ENCODE results near the gene SPTLC3. TPM values are rescaled to one million over a fixed set of nuclear protein-coding genes. Genes with fewer than 3 reads are reported as not detected.

The SPTLC3 gene
- total and polyA plus RNA-seq, 8 donors = 1.1 to 33.9 (median 2.1) TPM; not detected in 1

DNA sequence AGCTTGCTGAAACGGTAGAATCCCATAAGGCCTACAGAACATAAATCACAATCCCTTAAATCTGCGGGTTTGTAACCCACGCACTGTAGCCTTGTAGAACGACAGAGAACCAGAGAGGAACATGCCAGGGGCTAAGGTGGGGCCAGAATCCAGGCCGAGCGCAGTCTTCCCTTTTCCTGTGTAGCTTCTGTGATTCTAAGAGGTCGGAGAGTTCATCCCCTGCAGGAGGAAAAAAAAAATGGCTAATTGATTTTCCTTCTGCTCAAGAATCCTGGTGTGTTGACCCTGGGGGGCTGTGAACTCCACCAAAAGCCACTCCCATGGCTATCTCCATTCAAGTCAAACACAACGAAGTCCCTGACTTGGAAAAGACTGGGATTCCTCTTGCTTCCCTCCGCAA lies 96.3 kb downstream of the SPTLC3 start:
- no peak overlapping the region for H3K4me3 ChIP-seq
- no peak overlapping the region for H3K27ac ChIP-seq
- DNase-seq = no peak
- no peaks in the 10 kb centered on the region for H3K9me3 ChIP-seq
- no peak for TF ChIP-seq EP300 (IDR thresholded peaks at IDR 0.05)
- no peak for TF ChIP-seq POLR2A (IDR thresholded peaks at IDR 0.05)
- TF ChIP-seq, protein P1, sequence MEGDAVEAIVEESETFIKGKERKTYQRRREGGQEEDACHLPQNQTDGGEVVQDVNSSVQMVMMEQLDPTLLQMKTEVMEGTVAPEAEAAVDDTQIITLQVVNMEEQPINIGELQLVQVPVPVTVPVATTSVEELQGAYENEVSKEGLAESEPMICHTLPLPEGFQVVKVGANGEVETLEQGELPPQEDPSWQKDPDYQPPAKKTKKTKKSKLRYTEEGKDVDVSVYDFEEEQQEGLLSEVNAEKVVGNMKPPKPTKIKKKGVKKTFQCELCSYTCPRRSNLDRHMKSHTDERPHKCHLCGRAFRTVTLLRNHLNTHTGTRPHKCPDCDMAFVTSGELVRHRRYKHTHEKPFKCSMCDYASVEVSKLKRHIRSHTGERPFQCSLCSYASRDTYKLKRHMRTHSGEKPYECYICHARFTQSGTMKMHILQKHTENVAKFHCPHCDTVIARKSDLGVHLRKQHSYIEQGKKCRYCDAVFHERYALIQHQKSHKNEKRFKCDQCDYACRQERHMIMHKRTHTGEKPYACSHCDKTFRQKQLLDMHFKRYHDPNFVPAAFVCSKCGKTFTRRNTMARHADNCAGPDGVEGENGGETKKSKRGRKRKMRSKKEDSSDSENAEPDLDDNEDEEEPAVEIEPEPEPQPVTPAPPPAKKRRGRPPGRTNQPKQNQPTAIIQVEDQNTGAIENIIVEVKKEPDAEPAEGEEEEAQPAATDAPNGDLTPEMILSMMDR (IDR thresholded peaks at IDR 0.05) = no peak
- no peak for TF ChIP-seq POLR2AphosphoS5 (IDR thresholded peaks at IDR 0.05)
- no peaks in the 10 kb centered on the region for H3K27me3 ChIP-seq
- 69 to 84% (median 76%) methylated on average over 9 of the region's 9 CpGs for WGBS, 5 donors
- peaks cover 0 to 5% (median 0%) of the 10 kb centered on the region in 4 donors for H3K4me1 ChIP-seq
- H3K36me3 ChIP-seq = no peaks in the 10 kb centered on the region
- intact Hi-C loops (cut with DNase I; ENCODE audit: low total_unique reads) = loop anchor here (10.0 kb wide), 1 partner anchor 140 kb away; no protein-coding TSS in a partner anchor

DNA sequence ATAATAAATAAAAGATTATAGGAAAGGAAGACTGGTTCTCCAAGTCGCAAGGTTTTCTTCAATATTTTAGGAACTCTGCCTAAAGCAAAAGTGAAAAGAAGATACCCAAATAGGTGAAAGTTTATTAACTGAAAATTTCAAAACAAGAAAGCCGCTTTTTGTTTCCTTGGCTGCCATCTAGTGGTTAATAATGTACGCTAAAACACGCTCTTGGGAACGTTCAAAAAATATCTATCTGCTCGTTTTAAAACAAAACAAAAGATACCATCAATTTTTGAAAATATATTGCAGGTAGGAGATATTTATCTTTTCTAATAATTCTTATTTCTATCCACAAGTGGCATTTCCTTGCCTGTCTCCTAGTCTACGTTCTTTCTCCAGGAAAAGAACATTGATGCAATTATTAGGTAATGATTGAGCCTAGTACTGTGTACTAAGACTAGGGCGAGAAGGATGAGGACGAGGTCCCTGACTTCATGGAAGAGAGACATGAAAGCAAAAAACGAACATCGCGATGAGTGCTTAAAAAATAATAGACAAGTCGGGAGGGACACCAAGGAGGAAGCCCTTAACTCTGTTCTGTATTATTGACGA lies 97.2 kb downstream of the SPTLC3 start:
- peak in 1 of 2 donors; percentile 58 for DNase-seq
- intact Hi-C loops (cut with DNase I; ENCODE audit: low total_unique reads) = loop anchor here (10.0 kb wide), 1 partner anchor 141 kb away; no protein-coding TSS in a partner anchor
- peaks cover 0 to 5% (median 0%) of the 10 kb centered on the region in 4 donors for H3K4me1 ChIP-seq
- no peak overlapping the region for H3K27ac ChIP-seq
- H3K36me3 ChIP-seq = no peaks in the 10 kb centered on the region
- TF ChIP-seq, protein P1 (IDR thresholded peaks at IDR 0.05) = peak in 5 of 7 experiments; percentile 17 to 71 (median 56)
- TF ChIP-seq POLR2AphosphoS5 (IDR thresholded peaks at IDR 0.05) (no peak), POLR2A (IDR thresholded peaks at IDR 0.05) (no peak), EP300 (IDR thresholded peaks at IDR 0.05) (no peak)
- no peaks in the 10 kb centered on the region for H3K9me3 ChIP-seq
- no peaks in the 10 kb centered on the region for H3K27me3 ChIP-seq
- no peak overlapping the region for H3K4me3 ChIP-seq
- WGBS, 5 donors = 34 to 39% (median 36%) methylated on average over 14 of the region's 14 CpGs

DNA sequence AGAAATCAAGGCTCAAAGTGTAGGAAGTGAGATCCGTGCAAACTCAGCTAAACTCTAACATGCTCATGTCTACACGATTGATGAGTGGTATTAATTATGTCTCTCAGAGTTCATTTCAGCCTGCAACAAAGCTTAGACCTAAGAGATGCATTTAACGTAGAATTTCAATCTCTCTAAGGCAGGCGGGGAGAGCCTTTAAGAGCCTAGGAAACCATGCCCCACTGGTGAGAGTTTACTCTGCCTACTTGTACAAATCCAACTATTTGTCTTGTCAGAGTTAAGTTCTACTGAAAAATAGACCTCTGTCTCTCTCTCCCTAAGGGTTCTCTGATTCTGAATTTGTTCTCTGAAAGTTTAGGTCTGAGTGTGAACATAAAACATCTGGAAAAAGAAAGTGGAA lies 100.9 kb downstream of the SPTLC3 start:
- Histone ChIP-seq H3K27me3 (no peaks in the 10 kb centered on the region), H3K4me3 (no peak overlapping the region), H3K9me3 (no peaks in the 10 kb centered on the region), H3K36me3 (no peaks in the 10 kb centered on the region), H3K27ac (no peak overlapping the region), H3K4me1 (peaks cover 0 to 5% (median 0%) of the 10 kb centered on the region in 4 donors)
- WGBS, 5 donors = 62 to 78% (median 72%) methylated on average over 4 of the region's 4 CpGs
- intact Hi-C loops (cut with DNase I; ENCODE audit: low total_unique reads) = loop anchor here (10.0 kb wide), 1 partner anchor 145 kb away; no protein-coding TSS in a partner anchor
- TF ChIP-seq EP300 (IDR thresholded peaks at IDR 0.05) (no peak), POLR2A (IDR thresholded peaks at IDR 0.05) (no peak), POLR2AphosphoS5 (IDR thresholded peaks at IDR 0.05) (no peak)
- TF ChIP-seq, protein P1 (IDR thresholded peaks at IDR 0.05) = no peak
- DNase-seq = no peak

DNA sequence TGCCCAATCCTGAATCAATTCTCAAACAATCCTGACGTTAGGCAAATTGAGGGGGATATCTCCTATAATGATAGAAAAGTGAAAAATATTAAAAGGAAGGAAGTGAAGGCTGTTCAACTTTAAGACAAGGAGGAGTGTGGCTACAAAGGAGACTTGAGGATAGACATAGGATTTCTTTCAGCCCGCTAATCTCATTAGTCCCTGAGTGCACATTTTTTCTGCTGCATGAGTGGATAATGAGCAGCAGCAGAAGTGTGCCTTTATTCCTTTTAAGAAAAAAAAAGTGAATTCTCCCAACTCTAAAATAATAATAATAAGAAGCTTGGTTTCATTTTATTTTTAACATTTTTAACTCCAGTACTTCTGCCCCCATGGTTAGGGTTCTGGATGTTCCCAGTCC lies 102.0 kb downstream of the SPTLC3 start:
- H3K36me3 ChIP-seq = no peaks in the 10 kb centered on the region
- intact Hi-C loops (cut with DNase I; ENCODE audit: low total_unique reads) = no loop called here
- no peak for DNase-seq
- H3K9me3 ChIP-seq = no peaks in the 10 kb centered on the region
- H3K4me3 ChIP-seq = no peak overlapping the region
- no peaks in the 10 kb centered on the region for H3K27me3 ChIP-seq
- peaks cover 0 to 4% (median 0%) of the 10 kb centered on the region in 4 donors for H3K4me1 ChIP-seq
- WGBS, 5 donors = 82 to 100% (median 90%) methylated on average over 2 of the region's 2 CpGs
- no peak overlapping the region for H3K27ac ChIP-seq
- TF ChIP-seq EP300 (IDR thresholded peaks at IDR 0.05) (no peak), POLR2A (IDR thresholded peaks at IDR 0.05) (no peak), POLR2AphosphoS5 (IDR thresholded peaks at IDR 0.05) (no peak)
- TF ChIP-seq, protein P1 (IDR thresholded peaks at IDR 0.05) = no peak
